Dermis microvascular lymphatic vessel endothelial cell (primary cell): ENCODE results near the gene MMP24OS. TPM values are rescaled to one million over a fixed set of nuclear protein-coding genes. Genes with fewer than 3 reads are reported as not detected.
A peak's percentile ranks its signal among the peaks of the same experiment; 100 is the strongest.
"Not testable (repeated sequence)": the region's sequence is repeated elsewhere in the genome, so short reads cannot be mapped to it uniquely, and the experiment has no call there.

Experiments used
- DNase-seq, 2 donors: peaks; one replicate each; pipeline versions ENCODE4 v3.0.0 to v3.0.0-alpha.2; 2010; ENCODE audit warnings: low read depth in 2 of 2
- total RNA-seq: library from RNA; depleted of rRNA; stranded (reverse); fragments of >200 nt; gene quantifications from 2 replicates; pipeline ENCODE4 v1.2.1, GENCODE V29; 2014

Gene MMP24OS
- total RNA-seq, 1 donor from 2014 or later, result 2.4 TPM

GRCh38 chr20:35252598-35252997 is 25.3 kb downstream of the MMP24OS start:
- not testable (repeated sequence) for DNase-seq

- DNase-seq, result no peak
These were observed 25.9 kb downstream of the MMP24OS start for GRCh38 chr20:35252037-35252461.

GRCh38 chr20:35251613-35251940 is 26.3 kb downstream of the MMP24OS start:
- DNase-seq, result no peak

- DNase-seq, result no peak
These were observed 29.1 kb downstream of the MMP24OS start for GRCh38 chr20:35248641-35249475.

GRCh38 chr20:35246723-35247122 is 31.2 kb downstream of the MMP24OS start:
- no peak for DNase-seq

GRCh38 chr20:35243986-35244385 is 33.9 kb downstream of the MMP24OS start:
- DNase-seq, result no peak

- no peak for DNase-seq
These were observed 34.6 kb downstream of the MMP24OS start for GRCh38 chr20:35243317-35243716.

- no peak for DNase-seq
These were observed 37.1 kb downstream of the MMP24OS start for GRCh38 chr20:35240811-35241293.

GRCh38 chr20:35240083-35240810 is 37.7 kb downstream of the MMP24OS start:
- DNase-seq, result peak in 1 of 2 donors; percentile 12

GRCh38 chr20:35238735-35239134 is 39.2 kb downstream of the MMP24OS start:
- no peak for DNase-seq

GRCh38 chr20:35238170-35238569 is 39.8 kb downstream of the MMP24OS start:
- no peak for DNase-seq

- DNase-seq, result no peak
These were observed 40.4 kb downstream of the MMP24OS start for GRCh38 chr20:35237486-35237885.

GRCh38 chr20:35235881-35236280 is 42.0 kb downstream of the MMP24OS start:
- DNase-seq, result no peak

GRCh38 chr20:35232575-35232974 is 45.3 kb downstream of the MMP24OS start:
- DNase-seq, result peak in 1 of 2 donors; percentile 23

GRCh38 chr20:35226884-35227681 is 50.8 kb downstream of the MMP24OS start:
- peak in 1 of 2 donors; percentile 63 for DNase-seq

Other genes starting within 250 kb of the MMP24OS start
- 68.9 and 99.4 TPM in 2 replicates for gene TRPC4AP, start 185.3 kb downstream of the MMP24OS start, total RNA-seq
- gene EDEM2, start 130.8 kb downstream of the MMP24OS start, total RNA-seq, result 65.9 and 69.0 TPM in 2 replicates
- 83.1 and 217 TPM in 2 replicates for gene PROCR, start 106.0 kb downstream of the MMP24OS start, total RNA-seq
- gene MMP24, start 51.4 kb downstream of the MMP24OS start, total RNA-seq, result under 0.01 and 0.13 TPM in 2 replicates
- 173 and 178 TPM in 2 replicates for gene EIF6, start 6.7 kb upstream of the MMP24OS start, total RNA-seq
- not detected in 2 replicates for gene FAM83C, start 14.3 kb upstream of the MMP24OS start, total RNA-seq
- 20.8 and 21.6 TPM in 2 replicates for gene UQCC1, start 133.9 kb upstream of the MMP24OS start, total RNA-seq
- not detected in 2 replicates for gene GDF5, start 160.1 kb upstream of the MMP24OS start, total RNA-seq
- 6.7 and 7.3 TPM in 2 replicates for gene CEP250, start 177.5 kb upstream of the MMP24OS start, total RNA-seq